COLO668 (cell line): ENCODE results near the gene TNFAIP8.

Source experiments
- DNase-seq: peaks from one replicate; lab custom pipeline; 2025; ENCODE audit not compliant: unreplicated experiment; lab: John Stamatoyannopoulos, UW

TNFAIP8 gene

DNA sequence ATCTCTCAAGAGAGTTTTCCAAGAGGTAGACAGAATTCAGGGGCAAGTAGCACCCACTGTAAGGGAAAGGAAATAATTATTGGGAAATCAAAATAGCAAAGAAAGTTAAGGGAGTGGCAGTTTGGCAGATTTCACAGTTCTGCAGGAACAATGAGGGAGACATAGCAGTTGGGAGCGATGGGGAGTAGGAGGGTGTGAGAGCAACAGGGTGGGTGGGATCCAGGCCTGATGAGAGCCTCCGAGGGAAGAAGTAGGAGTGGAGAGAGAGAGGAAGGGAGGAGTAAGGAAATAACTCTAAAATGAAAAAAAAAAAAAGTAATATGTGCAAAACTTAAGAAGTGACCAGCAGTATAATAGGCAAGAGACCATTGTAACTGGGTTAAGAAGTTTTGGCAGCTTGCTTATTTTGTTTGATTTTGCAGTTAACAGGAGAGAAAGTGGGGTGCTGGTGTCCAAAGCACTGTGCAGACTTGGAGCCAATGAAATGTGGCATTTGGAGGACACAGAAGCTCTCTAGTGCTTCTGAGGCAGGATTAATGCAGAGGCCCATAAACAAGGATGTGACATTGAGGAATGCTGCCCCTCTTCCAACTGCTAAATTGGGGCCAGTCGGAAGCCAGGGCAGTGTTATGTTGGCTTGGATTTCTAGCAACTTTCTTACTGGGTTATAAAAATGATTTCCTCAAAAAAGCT lies 10.2 kb downstream of the TNFAIP8 start:
- no peak for DNase-seq

DNA sequence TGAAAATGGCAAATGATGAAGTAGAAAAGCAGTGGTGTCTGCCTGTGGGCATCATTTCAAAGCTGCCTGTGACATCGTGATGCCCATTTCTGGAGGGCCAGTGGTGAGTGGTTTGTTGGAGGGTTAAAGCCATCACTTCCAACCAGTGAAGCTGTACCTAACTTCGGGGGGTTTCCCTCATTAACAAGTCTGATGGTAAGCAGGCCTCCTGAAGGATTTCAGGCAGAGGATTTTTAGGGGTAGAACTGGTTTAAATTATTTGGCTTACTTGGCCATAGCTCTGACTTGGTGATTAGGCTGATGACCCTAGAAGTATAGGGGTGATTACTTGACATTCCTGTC lies 10.7 kb downstream of the TNFAIP8 start:
- DNase-seq: no peak

DNA sequence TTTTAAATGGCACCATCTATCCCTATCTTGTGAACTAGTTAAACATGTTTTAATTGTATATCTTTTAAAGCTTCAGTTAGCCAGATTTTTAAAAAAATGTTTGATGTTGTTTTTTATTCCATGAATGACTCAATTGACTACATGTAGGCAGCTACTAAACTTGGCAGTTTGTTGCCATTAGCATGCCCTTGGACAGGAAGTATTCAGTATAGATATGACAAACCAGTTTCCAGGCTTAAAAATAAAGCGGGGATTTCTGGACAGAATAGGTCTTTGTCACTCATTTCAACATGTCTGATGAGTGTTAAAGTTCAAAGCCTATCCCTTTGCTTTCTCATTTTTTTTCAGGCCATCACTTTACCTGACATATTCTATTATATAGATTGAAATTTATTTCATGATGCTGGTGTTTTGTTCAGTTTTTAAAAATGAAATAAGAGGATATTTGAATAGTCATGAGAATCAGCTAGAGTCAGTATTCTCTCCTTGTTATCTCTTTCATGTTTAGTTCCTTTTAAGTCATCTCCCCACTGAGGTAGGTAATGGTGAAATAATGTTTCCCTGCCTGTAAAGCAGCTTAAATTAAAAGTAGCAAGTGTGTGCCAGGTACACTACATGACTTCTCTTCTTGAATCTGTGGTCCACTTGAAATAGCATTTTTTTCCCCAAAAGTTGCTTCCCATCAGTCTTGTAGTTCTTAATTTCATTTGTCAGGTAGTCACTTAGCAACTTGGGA lies 11.9 kb downstream of the TNFAIP8 start:
- no peak for DNase-seq

DNA sequence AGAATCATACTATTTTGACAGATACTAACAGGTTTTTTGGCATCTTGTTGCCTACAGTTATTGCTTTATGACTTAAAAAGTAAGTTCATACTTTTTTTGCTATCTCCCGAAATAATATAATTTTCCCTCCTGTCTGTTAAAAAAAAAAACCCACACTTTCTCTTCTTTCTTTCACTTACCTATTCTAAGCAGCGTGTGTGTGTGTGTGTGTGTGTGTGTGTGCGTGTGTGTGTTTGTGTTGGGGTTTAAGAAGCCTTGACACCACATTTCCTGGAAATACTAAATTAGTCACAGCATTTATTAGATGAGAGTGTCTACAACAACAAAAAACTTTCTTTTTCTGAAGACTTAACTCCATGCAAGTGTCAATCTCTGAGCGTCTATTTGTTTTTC lies 12.4 kb downstream of the TNFAIP8 start:
- no peak for DNase-seq

DNA sequence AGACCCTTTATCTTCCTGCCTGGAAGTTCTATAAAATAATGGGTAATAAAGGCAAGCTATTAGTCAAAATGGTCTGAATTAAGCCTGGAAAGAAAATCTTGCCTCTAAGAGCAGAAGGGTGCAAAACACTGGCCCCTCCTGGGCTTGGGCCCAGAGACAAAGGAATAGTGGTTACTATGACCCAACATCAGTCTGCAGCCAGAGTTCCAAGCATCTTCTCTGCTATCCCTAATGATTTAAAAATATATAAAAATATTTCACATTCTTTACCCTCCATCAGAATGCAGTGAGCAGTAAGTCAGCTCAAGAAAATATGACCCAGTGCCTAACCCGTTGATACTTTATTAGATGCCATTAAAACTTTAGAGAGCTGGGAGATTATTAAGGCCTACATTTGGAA lies 14.7 kb downstream of the TNFAIP8 start:
- no peak for DNase-seq

DNA sequence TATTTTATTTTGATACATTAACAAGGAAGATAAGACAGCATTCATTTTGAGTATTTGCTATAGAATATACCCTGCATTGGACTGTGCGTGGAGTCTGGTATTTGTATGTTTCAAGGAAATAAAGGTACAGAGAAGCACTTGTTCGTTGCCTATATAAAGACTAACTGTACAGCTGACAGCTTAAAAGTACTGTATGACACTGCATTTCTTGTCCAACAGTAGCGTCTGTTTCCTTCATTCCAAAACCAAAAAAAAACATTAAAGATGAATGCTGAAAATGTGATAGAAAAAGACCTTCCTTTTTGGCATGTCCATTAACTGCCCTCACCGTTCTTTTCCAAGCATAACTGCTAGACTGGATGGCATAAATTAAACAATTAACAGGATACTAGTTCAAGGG lies 15.3 kb downstream of the TNFAIP8 start:
- no peak for DNase-seq

DNA sequence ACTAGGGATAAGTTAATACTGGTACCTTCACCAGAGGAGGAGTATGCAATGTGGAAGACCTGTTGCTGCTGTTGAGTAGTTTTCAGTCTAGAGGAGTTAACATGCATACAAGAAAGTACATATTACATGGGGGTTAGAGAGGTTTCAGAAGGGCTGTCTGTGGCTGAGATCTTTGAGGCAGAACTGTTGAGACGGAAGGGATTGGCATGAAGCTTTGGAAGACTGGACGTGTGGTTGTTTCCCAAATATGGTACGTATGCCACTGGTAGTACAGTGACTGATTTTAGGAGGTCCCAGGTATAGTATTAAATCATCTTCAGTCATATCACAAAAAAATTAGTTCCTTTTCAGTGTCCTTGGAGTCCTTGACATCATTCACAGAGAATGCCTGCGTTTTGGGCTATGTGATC lies 17.6 kb downstream of the TNFAIP8 start:
- no peak for DNase-seq

DNA sequence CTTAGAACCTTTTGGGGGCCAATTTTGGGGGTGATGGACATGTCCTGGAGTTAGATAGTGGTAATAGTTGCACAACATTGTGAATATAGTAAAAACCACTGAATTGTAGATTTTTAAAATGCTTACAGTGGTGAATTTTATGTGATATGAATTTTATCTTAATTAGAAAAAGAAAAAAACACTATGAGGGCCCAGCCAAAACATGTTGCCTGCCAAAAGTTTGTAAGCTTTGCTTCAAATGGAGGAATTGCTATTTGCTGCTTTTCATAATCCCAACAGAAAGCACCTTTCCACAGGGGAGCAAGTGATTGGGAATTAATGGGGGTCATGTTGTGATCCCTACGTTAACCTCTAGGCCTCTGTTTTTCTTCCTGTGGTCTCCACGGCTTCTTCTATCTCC lies 19.1 kb downstream of the TNFAIP8 start:
- no peak for DNase-seq

DNA sequence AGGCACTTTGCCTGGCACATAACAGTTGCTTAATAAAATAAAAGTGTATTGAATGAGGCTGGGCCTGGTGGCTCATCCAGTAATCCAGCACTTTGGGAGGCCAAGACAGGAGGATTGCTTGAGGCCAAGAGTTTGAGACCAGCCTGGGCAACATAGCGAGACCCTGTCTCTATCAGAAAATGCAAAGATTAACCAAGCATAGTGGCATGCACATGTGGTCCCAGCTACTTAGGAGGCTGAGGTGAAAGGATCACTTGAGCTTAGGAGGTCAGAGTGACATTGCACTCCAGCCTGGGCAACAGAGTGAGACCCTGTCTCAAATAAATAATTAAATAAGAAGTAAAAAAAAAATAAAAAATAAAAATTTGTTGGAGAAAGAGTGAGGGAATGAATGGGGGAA lies 21.2 kb downstream of the TNFAIP8 start:
- no peak for DNase-seq

DNA sequence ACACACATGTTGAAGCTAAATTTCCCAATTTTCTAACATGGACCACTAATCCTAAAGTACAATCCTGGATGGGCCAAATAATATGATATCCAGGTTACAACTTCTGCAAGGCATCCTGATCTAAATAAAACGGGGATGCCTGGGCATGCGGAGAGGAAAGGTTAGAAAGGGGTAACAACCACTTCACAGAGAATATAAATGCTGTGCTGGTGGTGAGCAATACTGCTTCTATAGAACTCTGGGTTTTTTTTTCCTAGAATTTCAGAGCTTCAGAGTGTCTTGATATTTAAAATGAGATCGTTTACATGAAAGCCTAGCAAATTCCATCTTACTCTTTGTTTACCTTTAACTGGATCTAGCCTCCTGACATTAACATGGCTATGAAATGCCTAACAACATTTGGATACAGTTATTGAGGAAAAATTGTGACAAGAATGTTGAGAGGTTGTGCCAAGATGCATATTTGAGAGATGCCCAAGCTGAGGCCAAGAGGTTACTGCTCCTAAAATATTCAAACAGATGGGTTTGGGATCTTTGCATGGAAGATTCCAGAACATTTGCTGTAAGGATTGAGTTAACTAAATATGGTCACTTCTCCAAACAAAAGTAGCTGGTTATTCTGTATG lies 22.4 kb downstream of the TNFAIP8 start:
- DNase-seq: no peak

DNA sequence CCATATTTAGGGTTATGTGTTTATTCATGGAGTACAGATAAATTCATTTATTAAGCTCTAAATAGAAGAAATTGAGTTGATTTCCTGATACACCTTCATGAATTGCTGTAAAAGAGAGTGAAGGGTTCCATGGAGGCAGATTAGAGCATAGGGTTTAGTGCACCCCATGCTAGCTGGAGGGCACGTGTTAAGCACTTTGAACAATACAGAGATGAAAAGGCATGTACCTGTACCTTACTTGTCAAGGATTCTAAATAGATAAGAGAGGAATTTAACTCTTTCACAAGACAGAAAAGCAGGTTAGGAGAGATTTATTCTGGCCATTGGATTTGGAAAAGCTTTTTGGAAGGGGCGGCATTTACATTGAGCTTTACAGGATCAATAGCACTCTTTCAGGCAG lies 23.3 kb downstream of the TNFAIP8 start:
- DNase-seq: no peak

DNA sequence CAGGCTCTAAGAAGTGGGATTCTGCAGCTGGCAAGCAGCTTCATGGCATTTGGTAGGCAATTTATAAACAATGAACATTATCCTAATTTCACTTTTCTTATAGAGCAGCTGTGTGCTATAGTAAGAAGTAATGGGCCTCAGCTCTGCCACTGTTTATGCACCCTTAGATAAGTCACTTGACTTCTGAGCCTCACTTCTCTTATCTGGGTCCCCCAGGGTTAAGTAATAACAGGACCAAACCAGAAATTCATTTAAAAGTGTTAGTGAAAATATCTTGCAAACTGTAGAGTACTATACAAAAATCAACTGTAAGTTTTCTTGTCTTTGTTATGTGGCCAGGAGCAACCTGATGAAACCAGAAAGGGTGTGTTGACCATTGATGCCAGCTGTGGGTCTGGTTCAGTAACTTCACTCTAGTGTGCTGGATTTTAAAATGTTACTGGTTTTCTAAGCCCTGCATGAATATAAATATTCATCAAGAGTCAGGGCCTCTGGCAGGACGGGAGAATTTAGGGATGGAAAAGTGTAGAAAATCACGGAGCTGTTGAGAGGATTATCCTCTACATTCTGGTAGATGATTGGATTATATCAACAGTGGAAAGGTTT lies 24.2 kb downstream of the TNFAIP8 start:
- no peak for DNase-seq

DNA sequence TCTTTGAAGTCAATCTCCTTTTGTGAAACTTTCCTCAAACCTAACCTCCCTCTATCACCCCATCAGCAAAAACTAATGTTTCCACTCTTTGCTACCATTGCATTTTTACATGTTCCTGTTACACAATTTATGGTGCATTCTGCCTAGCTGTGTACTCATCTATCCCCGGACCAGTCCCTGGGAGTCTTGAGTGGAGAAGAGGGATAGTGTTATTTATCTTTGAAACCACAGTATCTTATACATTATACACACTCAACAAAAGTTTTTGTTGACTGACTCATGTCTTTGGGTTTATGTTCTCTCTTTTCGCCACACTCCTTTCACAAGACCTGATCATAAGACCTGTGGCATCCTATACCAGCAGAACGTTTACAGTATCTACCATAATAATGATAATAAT lies 26.4 kb downstream of the TNFAIP8 start:
- no peak for DNase-seq

DNA sequence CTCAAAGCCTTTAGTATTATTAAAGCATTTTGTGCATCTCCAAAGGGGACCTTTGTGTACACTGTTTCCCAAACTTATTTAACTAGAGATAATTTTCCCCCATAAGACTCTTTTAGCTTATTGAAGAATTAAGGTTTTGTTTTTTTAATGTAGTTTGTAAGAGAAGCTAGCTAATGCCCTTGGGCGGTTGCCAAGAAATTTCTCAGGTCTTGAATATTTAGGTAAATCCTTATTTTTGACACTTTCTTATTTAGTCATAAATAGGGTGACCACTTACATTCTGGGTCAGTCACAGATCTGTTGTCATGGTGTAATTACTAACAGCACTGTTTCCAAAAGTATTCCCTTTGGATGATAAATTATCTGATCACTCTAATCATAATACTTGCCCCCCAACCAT lies 27.2 kb downstream of the TNFAIP8 start:
- DNase-seq: no peak

DNA sequence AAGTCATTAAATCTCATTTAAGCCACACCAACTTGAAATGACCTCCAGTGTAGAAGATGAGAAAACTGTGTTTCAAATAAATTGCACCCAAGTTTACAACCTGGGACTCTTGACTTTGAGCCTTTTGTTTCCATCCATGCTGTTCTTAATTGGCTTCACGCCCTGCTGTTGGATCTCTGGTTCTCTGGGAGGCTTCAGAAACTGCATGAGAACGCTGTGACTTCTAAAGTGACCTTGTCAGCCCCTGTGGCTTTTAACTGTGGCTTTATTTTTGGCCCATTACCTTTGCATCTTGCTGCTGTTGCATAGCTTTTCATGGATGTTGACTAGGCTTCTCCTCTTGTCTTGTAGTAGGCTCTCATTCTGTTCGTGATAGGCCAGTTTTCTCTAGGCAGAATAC lies 29.3 kb downstream of the TNFAIP8 start:
- DNase-seq: no peak

DNA sequence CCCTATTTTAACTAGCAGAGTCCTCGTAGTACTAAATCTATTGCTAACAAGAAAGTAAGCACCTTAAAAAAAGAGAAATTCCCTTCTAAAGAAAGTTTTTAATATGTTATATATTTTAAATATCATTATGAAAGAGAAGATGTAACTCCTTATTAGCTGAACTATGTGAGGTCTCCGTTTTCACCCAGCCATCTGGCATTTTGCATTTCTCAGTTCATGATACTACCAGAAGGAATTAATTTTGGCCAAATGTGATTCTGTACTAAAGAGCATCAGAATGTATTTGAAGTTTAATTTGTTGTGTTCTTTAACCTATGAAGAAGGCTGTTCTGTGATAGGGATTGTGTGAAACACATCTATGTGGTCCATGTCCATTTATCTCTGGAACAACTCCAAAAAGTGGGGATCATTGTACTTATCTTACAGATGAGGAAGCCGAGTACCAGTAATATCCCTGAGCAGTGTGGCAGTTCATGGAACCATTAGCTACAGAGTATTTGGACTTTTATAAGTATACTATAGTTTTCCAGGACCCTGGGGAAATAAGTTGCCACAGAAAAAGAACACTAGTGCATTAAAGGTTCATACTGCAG lies 29.8 kb downstream of the TNFAIP8 start:
- no peak for DNase-seq

DNA sequence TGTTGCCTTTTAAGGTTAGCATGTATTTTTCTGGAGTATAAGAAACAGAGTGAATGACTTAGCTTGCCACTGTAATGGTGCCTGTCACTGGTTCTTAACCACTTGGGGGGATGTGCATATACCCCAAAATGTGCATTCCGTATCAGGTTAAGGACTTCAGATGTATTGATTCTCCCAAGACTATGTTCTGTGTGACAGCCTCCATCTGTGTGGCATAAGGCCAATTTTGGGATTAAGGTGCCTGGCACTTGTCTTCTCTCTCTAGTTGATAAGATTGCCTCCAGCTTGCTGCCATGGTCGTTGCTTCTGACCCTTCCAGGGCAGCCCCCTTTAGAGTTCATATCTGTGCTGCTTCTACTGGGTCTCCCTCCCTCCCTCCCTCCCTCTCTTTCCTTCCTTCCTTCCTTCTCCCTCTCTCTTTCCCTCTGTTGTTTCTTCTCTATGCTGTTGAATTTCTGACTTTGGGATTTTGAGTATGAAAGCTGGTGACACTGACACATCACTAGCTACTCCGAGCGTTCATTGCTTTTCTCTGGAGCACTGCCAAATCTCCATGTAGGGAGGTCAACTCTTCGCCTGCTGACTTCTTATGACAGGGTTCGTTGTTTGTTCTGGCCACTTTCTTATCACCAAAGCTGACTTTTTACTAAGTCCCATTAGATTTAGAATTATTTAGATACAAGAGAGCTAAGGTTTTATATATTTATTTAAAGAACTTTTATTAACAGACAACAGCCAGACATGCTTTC lies 31.0 kb downstream of the TNFAIP8 start:
- DNase-seq: no peak

DNA sequence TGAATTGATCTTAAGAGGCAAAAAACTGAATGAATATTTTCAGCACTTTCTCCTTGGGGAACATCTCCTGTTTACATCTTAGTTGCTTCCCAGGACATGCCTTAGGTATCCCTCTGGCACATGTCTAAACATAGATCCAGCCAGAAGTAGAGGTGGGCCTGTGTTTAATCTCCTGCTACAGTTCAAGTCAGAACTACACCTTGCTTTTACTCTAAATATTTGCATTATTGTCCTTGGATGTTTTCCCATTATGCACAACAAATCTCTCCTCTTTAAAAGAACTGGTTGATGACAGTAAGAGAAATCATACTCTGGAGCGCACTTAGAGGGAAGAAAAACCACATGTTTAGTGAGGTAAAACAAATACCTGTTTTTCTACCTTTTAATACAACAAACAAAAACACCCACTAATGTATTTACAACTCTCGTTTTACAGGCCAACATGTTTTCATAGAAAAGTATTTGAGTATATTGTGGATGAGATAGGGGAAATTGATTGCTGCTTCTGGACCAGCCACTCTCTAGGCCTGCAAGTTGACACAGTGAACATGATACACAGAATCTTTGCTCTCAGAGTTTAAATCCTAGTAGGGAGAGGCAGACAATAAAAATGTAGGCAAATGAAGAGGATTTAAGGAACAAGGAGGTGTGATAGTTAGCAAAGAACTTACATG lies 32.3 kb downstream of the TNFAIP8 start:
- DNase-seq: no peak

DNA sequence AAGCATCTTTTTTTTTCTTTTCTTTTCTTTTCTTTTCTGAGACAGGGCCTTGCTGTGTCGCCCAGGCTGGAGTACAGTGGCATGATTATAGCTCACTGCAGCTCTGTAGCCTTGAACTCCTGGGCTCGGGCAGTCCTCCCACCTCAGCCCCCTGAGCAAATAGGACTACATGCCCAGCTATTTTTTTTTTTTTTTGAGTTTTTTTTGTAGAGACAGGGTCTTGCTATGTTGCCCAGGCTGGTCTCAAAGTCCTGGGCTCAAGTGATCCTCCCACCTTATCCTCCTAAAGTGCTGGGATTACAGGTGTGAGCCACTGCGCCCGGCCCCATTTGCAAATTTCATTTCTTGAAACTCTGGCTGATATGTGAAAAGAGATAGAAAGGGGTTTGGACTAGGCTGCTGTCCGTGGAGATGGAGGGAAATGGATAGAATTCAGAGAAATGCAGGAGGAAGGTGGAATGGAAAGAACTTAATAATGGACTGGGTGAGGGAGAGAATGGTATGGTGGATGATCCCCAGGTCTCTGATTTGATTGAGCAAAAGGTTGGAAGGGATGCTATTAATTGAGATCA lies 32.9 kb downstream of the TNFAIP8 start:
- DNase-seq: no peak
